Fibroblast of upper back skin (primary cell): ENCODE results near the gene RGS1.
A peak's percentile ranks its signal among the peaks of the same experiment; 100 is the strongest.

ENCODE experiments used
- DNase-seq: peaks from one replicate; pipeline ENCODE4 v3.0.0-alpha.2; 2013

The RGS1 gene, protein sequence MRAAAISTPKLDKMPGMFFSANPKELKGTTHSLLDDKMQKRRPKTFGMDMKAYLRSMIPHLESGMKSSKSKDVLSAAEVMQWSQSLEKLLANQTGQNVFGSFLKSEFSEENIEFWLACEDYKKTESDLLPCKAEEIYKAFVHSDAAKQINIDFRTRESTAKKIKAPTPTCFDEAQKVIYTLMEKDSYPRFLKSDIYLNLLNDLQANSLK

GRCh38 chr1:192575499-192576189, at the start of gene RGS1:
Gene RGS1 (plus strand): TSS chr1:192575773. CDS start chr1:192575793, 20 bp downstream.
- no peak for DNase-seq

DNA sequence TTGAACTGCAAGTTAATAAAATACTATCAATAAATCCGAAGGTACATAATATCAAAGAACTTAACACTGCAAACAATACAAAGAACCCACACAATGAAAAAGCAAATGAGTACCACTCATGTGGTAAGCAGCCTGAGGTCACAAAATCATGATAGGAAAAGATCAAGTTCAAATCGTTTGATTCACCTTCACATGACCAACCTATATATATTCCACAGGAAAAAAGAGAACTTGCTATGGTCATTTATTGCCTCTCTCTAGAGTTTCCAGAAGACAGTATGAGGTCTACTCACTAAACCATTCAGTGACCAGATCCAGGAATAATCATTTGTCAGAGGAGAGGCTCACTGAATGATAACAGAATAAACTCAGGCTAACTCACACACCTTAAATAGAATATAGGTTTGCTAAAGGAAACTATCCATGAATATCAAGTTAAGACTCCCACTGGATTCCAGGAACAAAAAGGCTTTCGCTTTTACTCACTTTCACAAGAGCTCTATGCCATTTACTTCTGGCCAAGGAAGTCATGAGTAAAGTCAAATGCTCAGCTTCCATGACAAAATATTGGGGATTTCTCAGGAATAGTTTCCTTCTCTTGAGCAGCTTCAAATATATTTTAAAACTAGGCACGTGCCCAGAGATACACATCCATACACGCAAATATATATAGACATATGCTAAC, 48.3 kb upstream of the RGS1 start:
- DNase-seq = no peak

GRCh38 chr1:192527950-192528349, 47.6 kb upstream of the RGS1 start:
- DNase-seq = no peak

- DNase-seq = no peak
Observed at GRCh38 chr1:192529031-192529755, 46.4 kb upstream of the RGS1 start.

DNA sequence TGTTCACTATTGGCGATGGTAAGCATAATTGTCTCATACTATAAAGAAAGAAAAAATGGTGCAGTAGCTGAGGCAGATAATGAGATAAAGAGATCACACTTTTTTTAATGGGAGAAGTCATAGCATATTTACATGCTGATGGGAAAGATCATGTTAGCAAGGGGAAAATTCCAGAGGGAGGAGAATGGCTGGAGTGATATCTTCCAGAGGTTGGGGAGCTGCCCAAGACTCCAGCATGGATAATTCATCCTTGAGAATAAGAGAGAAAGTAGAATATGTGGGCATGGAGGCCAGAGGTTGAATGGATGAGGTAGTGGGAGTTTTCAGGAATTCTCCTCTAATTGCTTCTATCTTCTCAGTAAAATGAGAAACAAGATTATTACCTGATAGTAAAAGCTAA, 45.8 kb upstream of the RGS1 start:
- DNase-seq = no peak

DNA sequence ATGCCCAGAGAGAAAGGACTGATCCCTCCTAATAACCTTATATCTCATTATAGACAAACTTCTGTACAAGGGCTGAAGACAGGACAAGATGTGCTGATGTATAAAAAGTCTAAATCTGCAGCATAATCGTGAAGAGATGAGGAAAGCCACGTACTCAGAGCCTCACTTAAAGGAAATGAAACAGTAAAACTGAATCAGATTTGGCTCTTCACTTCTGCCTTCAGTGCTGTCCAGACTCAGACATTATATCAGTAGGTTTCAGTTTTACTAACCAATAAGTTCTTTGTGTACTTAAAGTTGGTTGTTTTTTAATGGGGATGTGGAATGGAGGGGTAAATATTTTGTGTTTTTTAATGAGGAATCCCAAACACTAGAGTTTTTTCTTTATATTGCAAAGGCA, 45.3 kb upstream of the RGS1 start:
- no peak for DNase-seq

- DNase-seq = peak; percentile 92
Observed at GRCh38 chr1:192531037-192531703, 44.4 kb upstream of the RGS1 start.

GRCh38 chr1:192534666-192535065, 40.9 kb upstream of the RGS1 start:
- no peak for DNase-seq

DNA sequence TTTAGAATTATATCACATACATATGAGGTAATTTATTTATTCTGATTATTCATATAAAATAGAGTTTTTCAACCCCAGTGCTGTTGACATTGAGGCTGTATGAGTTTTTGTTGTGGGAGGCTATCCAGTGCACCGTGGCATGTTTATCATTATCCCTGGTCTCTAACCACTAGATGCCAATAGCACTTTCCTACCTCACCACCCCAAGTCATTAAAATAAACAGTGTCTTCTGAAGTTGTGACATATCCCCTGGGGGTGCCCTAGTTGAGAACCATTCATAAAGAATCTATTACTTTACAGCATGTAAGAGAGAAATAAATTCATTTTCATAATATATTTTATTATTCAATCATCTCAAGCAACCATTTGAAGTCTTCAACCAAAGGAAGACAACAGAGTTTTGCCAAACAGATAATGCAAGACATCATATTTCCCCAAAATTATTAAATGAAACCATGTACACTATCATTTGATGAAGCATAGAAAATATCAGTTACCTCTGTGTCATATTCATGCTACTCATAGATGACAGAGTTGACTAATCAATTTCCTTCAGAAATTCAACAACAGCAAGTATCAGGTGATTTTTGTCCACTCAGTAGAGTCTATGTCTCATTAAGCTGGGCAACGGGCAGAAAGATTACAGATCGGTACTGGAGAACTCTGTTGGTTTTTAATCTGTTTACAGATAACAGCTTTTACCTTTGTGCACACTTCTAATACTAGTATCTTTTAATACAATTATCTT, 39.5 kb upstream of the RGS1 start:
- no peak for DNase-seq

- DNase-seq = peak; percentile 66
Observed at GRCh38 chr1:192538407-192539296, 36.9 kb upstream of the RGS1 start.

GRCh38 chr1:192539297-192540092, 36.1 kb upstream of the RGS1 start:
- DNase-seq = peak; percentile 99

GRCh38 chr1:192543445-192543844, 32.1 kb upstream of the RGS1 start:
- DNase-seq = no peak

DNA sequence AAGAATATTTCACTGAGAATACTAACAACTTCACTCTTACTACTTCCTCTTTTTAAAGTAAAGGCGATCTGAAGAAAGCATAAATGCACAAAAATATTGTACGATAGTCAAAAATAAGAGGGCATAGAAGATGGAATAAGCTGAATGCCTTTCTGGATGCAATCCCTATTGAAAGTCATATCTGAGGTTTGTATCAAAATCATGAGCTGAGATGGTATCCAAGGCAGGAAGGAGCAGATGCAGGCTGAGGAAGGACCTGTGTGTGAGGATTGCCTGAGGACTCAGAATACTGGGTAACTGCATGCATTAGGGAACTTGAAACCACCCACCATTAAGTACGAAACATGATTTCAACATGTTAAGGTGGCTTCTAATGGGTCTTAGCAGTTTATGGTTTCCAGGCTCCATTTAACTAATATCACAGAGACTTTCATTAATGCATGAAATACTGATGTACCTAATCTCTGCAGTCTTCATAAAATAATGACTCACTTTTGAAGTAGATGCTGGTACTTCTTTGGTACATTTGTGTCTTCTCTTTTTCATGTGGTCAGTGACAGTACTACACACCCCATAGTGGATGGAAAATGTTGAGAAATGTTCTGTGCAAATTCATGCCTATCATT, 29.6 kb upstream of the RGS1 start:
- no peak for DNase-seq

DNA sequence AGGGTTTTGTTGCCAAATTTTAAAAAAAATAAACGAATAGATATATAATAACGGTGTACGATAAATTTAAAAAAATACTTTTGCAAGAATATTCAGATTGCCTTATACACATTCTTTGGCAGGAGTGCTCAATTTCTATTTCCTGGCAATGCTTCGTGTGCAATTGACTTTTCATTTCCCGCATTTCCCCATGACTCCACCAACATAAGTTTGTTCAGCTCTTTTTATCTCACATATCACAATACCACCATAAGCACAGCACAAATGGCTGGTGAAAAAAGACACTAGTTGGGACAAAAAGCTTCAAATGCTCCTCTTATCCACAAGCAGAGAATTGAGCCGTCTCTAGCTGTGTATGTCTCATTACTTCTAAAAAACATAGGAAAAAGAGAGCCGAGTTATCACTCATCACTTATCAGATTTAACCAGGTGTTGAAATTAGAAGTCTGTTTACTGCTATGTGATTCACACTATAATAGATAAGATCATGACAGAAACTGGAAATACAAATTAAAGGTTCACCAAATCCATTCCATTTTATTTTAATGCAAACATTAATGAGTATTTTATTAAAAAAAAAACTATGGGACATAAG, 28.9 kb upstream of the RGS1 start:
- no peak for DNase-seq

GRCh38 chr1:192547501-192547900, 28.1 kb upstream of the RGS1 start:
- no peak for DNase-seq

DNA sequence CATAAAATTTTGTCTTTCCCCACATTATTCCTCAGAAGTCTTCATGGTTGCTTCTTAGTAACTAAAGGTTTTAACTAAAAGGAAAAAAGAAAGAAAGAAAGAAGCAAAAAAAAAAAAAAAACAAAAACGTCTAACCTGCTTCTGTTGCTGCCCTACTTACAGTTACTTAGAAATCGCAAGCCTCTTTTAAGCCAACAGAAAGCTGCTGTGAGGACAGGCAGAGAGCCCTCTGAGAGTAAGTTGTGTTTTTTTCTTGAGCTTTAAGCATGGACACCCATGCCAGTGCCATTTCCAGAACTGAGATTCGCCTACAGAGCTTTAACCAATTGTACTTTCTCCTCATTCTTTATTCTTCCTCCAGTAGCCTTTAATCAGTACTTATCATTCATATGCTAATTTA, 25.6 kb upstream of the RGS1 start:
- no peak for DNase-seq

- peak; percentile 94 for DNase-seq
Observed at GRCh38 chr1:192550922-192551534, 24.5 kb upstream of the RGS1 start.

DNA sequence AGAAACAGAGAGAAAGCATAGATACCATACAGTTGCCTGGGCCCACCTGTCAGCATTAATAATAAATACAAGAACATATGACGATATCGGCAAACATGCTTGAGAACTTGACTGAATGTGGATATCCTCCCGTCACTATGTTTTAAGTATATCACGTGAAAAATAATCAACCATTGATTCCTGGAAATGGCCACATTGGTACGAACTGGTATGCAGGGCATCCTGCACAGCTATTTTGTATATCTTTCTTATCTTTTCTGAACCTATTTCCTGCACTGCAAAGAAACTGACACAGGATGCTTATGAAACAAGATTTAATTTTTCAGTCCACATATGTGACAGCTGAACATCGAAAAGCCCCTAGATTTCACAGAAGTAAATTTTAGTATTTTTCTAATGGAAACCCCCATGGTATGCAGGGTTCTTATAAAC, 22.8 kb upstream of the RGS1 start:
- DNase-seq = no peak

GRCh38 chr1:192553741-192554140, 21.8 kb upstream of the RGS1 start:
- DNase-seq = no peak
